ENCODE measurements around the gene SNRK.

The SNRK gene

DNA sequence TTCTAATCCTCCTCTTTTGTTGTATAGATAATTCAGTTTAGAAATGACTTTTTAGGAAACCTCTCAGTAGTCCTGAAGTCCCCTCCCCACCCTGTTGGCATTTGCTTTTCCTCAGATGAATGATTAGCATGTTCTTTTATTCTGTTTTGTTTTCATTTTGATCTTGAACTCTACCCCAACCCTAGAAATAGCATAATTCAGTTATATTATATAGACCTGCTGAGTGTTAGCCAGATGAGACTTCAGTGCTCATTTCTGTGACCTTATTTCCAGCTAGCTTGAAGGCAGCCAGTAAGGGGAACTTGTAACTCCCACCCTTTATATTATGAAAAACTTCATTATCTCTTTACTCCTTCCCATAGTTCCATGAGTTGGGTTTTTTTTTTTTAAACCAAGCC lies 41.2 kb downstream of the SNRK start:
- no peak overlapping the region for H3K4me3 ChIP-seq (ENCODE audit: low read depth, low read length)
- DNase-seq (ENCODE audit: low read depth), result no peak
- TF ChIP-seq, protein P1, sequence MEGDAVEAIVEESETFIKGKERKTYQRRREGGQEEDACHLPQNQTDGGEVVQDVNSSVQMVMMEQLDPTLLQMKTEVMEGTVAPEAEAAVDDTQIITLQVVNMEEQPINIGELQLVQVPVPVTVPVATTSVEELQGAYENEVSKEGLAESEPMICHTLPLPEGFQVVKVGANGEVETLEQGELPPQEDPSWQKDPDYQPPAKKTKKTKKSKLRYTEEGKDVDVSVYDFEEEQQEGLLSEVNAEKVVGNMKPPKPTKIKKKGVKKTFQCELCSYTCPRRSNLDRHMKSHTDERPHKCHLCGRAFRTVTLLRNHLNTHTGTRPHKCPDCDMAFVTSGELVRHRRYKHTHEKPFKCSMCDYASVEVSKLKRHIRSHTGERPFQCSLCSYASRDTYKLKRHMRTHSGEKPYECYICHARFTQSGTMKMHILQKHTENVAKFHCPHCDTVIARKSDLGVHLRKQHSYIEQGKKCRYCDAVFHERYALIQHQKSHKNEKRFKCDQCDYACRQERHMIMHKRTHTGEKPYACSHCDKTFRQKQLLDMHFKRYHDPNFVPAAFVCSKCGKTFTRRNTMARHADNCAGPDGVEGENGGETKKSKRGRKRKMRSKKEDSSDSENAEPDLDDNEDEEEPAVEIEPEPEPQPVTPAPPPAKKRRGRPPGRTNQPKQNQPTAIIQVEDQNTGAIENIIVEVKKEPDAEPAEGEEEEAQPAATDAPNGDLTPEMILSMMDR (IDR thresholded peaks at IDR 0.05; ENCODE audit: insufficient read depth, low read depth, low read length, missing control alignments), result no peak

DNA sequence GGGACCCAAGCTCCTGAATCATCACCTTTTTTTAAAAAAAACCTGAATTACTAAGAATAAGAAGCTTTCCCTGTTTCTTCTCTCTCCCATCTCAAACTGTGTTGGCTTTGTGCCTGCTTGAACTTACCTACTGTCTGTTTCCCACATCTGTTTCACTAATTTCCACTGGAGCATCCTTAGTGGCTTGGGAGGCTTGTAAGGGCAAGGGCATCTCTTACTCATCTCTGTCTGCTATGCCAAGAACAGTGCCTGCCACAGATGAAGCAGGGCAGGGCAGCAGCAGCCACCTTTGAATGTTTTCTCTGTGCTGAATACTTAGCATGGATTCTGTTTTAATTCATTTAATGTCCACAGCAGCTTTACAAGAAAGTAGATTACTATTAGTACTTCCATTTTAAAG lies 42.3 kb downstream of the SNRK start:
- no peak overlapping the region for H3K4me3 ChIP-seq (ENCODE audit: low read depth, low read length)
- DNase-seq (ENCODE audit: low read depth), result no peak
- TF ChIP-seq, protein P1 (IDR thresholded peaks at IDR 0.05; ENCODE audit: insufficient read depth, low read depth, low read length, missing control alignments), result no peak

DNA sequence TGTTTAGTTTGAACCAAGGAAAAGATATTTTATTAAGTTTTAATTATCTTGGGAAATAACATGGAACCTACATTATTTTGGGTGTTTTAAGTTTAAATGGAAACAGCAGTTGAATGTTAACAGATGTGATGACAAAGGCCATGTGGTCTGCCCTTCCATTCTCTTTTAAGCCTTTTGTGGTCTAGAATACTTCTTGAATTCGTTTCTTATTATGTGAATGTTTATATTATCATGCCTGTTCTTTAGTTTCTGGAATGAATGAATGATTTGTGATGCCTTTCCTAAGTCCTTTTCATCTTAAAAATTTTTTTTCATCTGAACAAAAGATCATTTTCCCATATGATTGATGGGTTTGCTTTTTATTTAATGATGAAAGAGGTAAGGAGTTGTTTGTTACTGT lies 44.6 kb downstream of the SNRK start:
- H3K4me3 ChIP-seq (ENCODE audit: low read depth, low read length), result no peak overlapping the region
- TF ChIP-seq, protein P1 (IDR thresholded peaks at IDR 0.05; ENCODE audit: insufficient read depth, low read depth, low read length, missing control alignments), result no peak
- no peak for DNase-seq (ENCODE audit: low read depth)

DNA sequence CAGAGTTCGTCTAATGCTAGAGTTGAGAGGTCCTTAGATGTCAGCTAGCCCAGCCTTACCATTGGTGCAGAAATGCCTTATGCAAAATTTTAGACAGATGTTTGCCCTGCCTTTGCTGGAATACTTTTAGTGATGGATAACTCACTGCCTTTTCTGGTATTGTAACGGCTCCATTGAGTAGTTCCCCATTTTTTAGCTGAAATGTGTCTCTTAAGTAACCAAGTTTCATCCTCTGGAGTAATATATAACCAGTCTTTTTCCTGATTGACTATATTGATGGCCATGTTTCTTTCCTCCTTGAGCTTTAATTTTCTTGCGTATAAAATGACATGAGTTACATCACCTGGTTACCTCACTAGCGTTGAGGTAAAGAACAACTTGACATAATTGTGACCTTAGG lies 45.0 kb downstream of the SNRK start:
- no peak for DNase-seq (ENCODE audit: low read depth)
- H3K4me3 ChIP-seq (ENCODE audit: low read depth, low read length), result no peak overlapping the region
- TF ChIP-seq, protein P1 (IDR thresholded peaks at IDR 0.05; ENCODE audit: insufficient read depth, low read depth, low read length, missing control alignments), result no peak

DNA sequence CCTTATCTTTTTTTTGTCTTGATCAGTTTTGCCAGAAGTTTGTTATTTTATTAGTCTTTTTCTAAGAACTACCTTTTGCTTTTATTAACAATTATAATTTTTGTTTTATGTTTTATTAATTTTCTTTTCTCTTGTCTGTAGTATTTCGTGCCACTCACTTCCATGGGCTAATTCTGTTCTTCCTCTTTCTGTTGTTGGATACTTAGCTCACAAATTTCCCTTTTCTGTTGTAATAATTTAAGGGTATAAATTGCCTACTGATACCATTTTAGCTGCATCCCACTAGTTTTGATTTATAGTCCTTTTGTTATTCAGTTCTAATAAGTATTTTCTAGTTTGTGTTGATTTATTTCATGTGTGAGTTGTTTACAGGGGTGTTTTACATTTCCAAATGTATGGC lies 48.6 kb downstream of the SNRK start:
- DNase-seq (ENCODE audit: low read depth), result no peak
- H3K4me3 ChIP-seq (ENCODE audit: low read depth, low read length), result no peak overlapping the region
- TF ChIP-seq, protein P1 (IDR thresholded peaks at IDR 0.05; ENCODE audit: insufficient read depth, low read depth, low read length, missing control alignments), result no peak

DNA sequence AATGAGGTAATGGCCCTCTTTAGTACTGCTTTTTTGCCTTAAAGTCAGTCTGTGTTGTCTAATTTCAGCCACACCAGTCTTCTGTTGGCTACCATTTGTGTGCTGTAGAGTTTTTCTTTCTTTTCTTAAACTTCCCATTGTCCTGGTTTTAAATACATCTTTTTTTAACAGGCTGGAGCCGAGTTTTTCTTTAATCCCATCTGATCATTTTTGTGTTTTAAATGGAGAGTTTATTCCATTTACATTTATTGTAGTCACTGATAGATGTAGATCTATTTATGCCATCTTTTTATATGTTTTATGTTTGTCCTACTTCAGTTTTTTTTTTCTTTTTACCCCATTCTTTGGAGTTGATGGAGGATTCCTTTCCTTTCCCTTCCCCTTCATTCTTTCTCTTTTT lies 49.5 kb downstream of the SNRK start:
- DNase-seq (ENCODE audit: low read depth), result no peak

DNA sequence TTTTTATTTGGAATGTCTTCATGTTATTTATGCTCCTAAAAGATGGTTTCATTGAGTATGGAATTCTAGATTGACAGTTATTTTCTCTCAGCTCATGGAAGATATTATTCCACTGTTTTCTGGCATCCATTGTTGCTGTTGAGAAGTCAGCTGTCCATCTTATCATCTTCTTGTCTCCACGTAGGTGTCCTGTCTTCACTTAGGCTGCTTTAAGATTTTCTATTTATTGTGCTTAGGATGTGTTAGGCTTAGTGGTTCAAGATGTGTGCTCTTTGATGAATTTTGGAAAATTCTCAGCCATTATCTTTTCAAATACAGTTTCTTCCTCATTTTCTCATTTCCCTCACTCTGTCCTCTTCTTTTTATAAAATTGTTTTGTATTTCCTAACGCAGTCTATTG lies 52.0 kb downstream of the SNRK start:
- no peak overlapping the region for H3K4me3 ChIP-seq (ENCODE audit: low read depth, low read length)
- no peak for DNase-seq (ENCODE audit: low read depth)
- TF ChIP-seq, protein P1 (IDR thresholded peaks at IDR 0.05; ENCODE audit: insufficient read depth, low read depth, low read length, missing control alignments), result no peak

More for the DNA sequence above, 49.5 kb downstream of the SNRK start:
- H3K4me3 ChIP-seq (ENCODE audit: low read depth, low read length), result no peak overlapping the region
- TF ChIP-seq, protein P1 (IDR thresholded peaks at IDR 0.05; ENCODE audit: insufficient read depth, low read depth, low read length, missing control alignments), result no peak

Data from GM12865 (cell line).